Measurements from ENCODE around the gene WDR49. TPM values are rescaled to one million over a fixed set of nuclear protein-coding genes. Genes with fewer than 3 reads are reported as not detected.
A peak's percentile ranks its signal among the peaks of the same experiment; 100 is the strongest.

The WDR49 gene
- total RNA-seq, 1 donor from 2014 or later, result not detected

GRCh38 chr3:167694121-167694520 is 40.4 kb upstream of the WDR49 start:
- Histone ChIP-seq H3K4me3 (no peak overlapping the region), H3F3A (ENCODE audit: low read depth) (no peaks in the 10 kb centered on the region), H3K36me3 (peaks cover 7% of the 10 kb centered on the region), H3K79me2 (ENCODE audit: low read depth) (no peaks in the 10 kb centered on the region), H4K20me1 (ENCODE audit: low read depth) (peaks cover 4% of the 10 kb centered on the region), H3K27ac (no peak overlapping the region), H3K27me3 (no peaks in the 10 kb centered on the region), H3K4me2 (no peak overlapping the region), H3K9ac (no peak overlapping the region), H3K9me3 (ENCODE audit: low read depth) (no peaks in the 10 kb centered on the region), H3K4me1 (no peaks in the 10 kb centered on the region), H2AFZ (replicated peaks) (no peak overlapping the region)
- Mint-ChIP-seq H3K27me3 (ENCODE audit: insufficient read depth, low read depth) (no peaks in the 10 kb centered on the region), H3K36me3 (peaks cover 12% of the 10 kb centered on the region), H3K9me3 (no peaks in the 10 kb centered on the region), H3K4me1 (no peaks in the 10 kb centered on the region), H3K27ac (no peak overlapping the region), H3K4me3 (no peak overlapping the region)
- TF ChIP-seq EZH2 (IDR thresholded peaks at IDR 0.05) (no peak), CTCF (IDR thresholded peaks at IDR 0.05) (no peak)
- no peak for DNase-seq (ENCODE audit: low spot score)

- Mint-ChIP-seq H3K27me3 (ENCODE audit: insufficient read depth, low read depth) (no peaks in the 10 kb centered on the region), H3K4me3 (no peak overlapping the region), H3K9me3 (no peaks in the 10 kb centered on the region), H3K27ac (no peak overlapping the region), H3K4me1 (no peaks in the 10 kb centered on the region), H3K36me3 (peaks cover 10% of the 10 kb centered on the region)
- H3K9ac ChIP-seq, result no peak overlapping the region
- no peak overlapping the region for H2AFZ ChIP-seq (replicated peaks)
- no peaks in the 10 kb centered on the region for H3F3A ChIP-seq (ENCODE audit: low read depth)
- H3K27ac ChIP-seq, result no peak overlapping the region
- H3K79me2 ChIP-seq (ENCODE audit: low read depth), result no peaks in the 10 kb centered on the region
- H3K36me3 ChIP-seq, result peaks cover 7% of the 10 kb centered on the region
- no peaks in the 10 kb centered on the region for H4K20me1 ChIP-seq (ENCODE audit: low read depth)
- H3K4me3 ChIP-seq, result no peak overlapping the region
- no peak overlapping the region for H3K4me2 ChIP-seq
- H3K4me1 ChIP-seq, result no peaks in the 10 kb centered on the region
- no peak for DNase-seq (ENCODE audit: low spot score)
- no peaks in the 10 kb centered on the region for H3K27me3 ChIP-seq
- no peaks in the 10 kb centered on the region for H3K9me3 ChIP-seq (ENCODE audit: low read depth)
- TF ChIP-seq CTCF (IDR thresholded peaks at IDR 0.05), result no peak
- TF ChIP-seq EZH2phosphoT487 (IDR thresholded peaks at IDR 0.05), result no peak
- TF ChIP-seq EZH2 (IDR thresholded peaks at IDR 0.05), result no peak
These were observed 37.6 kb upstream of the WDR49 start for GRCh38 chr3:167691366-167691765.

DNA sequence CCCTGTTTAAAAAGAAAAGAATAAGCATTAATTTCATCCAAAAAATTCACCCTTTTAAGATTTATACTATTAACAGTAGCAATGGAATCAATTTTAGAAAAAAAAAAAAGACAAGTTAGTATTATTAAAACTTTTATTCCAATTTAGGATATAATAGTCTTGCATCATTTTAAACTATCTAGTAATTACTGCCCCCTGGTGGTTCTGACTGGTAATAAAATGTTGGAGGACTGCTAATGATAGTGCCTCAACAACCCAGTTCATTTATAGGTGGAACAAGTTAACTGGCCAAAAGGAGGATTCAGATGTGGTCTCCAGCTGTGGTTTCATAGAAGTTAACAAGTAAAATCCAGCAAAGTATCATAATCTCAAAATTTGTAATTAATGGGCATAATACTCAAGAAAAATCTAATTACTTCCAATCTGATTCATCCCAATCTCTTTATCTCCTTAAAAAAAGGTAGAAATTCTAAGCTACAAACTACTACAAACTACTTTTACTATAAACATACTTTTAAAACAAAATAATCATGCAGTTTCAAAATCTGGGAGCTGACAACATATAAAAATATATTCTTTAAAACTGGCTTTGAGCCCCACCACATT is 30.7 kb upstream of the WDR49 start:
- Histone ChIP-seq H3K79me2 (ENCODE audit: low read depth) (no peaks in the 10 kb centered on the region), H2AFZ (replicated peaks) (no peak overlapping the region), H3K9me3 (ENCODE audit: low read depth) (no peaks in the 10 kb centered on the region), H3K9ac (no peak overlapping the region), H3K4me2 (no peak overlapping the region), H3K36me3 (no peaks in the 10 kb centered on the region), H3F3A (ENCODE audit: low read depth) (peaks cover 2% of the 10 kb centered on the region), H3K4me1 (no peaks in the 10 kb centered on the region), H3K27ac (no peak overlapping the region), H3K4me3 (no peak overlapping the region), H3K27me3 (no peaks in the 10 kb centered on the region), H4K20me1 (ENCODE audit: low read depth) (no peaks in the 10 kb centered on the region)
- Mint-ChIP-seq H3K4me1 (no peaks in the 10 kb centered on the region), H3K36me3 (peaks cover 8% of the 10 kb centered on the region), H3K27ac (no peak overlapping the region), H3K27me3 (ENCODE audit: insufficient read depth, low read depth) (no peaks in the 10 kb centered on the region), H3K4me3 (no peak overlapping the region), H3K9me3 (no peaks in the 10 kb centered on the region)
- DNase-seq (ENCODE audit: low spot score), result peak; percentile 78
- TF ChIP-seq EZH2phosphoT487 (IDR thresholded peaks at IDR 0.05) (no peak), EZH2 (IDR thresholded peaks at IDR 0.05) (no peak), CTCF (IDR thresholded peaks at IDR 0.05) (peak; percentile 87)
